PC-9 (cell line): Measurements from ENCODE around the gene TAAR9.

Source experiments
- CTCF ChIP-seq: fragments of 200-600 bp; sonication (generic); conservative IDR thresholded peaks from 2 replicates; pipeline ENCODE4 v1.6.1; 2017; ENCODE audit warnings: mixed run types, antibody characterized with exemption, mild to moderate bottlenecking, moderate library complexity
- EZH2 ChIP-seq: fragments of 200-600 bp; sonication (generic); IDR thresholded peaks from 2 replicates; pipeline ENCODE4 v1.8.0; 2017; ENCODE audit warnings: antibody characterized with exemption, low read depth

GRCh38 chr6:132568611-132569010 is 30.5 kb downstream of the TAAR9 start:
- TF ChIP-seq CTCF, result no peak
- TF ChIP-seq EZH2, result no peak
